Tibial artery (tissue), 4 donors: Measurements from ENCODE around the gene PTRHD1.

Experiments
- DNase-seq, 2 donors: peaks; one replicate each; pipeline ENCODE4 v3.0.0-alpha.2; 2019
- H3K27ac ChIP-seq, 2 donors: fragments of 200-600 bp; sonication (generic) in 1 of 2; 1 replicate in 1 of 2; 2 replicates in 1 of 2; pipeline ENCODE4 v1.5.1; 2018 to 2019; ENCODE audit warnings: mild to moderate bottlenecking in 1 of 2
- H3K27me3 ChIP-seq, 2 donors: fragments of 200-600 bp; sonication (generic) in 1 of 2; one replicate each; pipeline versions ENCODE4 v1.5.1 to v1.6.0; 2016 to 2019
- H3K36me3 ChIP-seq, 3 donors: fragments of 200-600 bp; sonication (generic) in 2 of 3; one replicate each; pipeline ENCODE4 v1.5.1; 2016 to 2019; ENCODE audit warnings: mild to moderate bottlenecking in 2 of 3
- H3K4me1 ChIP-seq, 4 donors: fragments of 200-600 bp; sonication (generic) in 2 of 4; 1 replicate in 3 of 4; 2 replicates in 1 of 4; pipeline ENCODE4 v1.5.1; 2016 to 2019
- H3K4me3 ChIP-seq, 2 donors: fragments of 200-600 bp; sonication (generic) in 1 of 2; 1 replicate in 1 of 2; 2 replicates in 1 of 2; pipeline ENCODE4 v1.5.1; 2018 to 2019; ENCODE audit warnings: mild to moderate bottlenecking in 2 of 2
- H3K9me3 ChIP-seq, 3 donors: fragments of 200-600 bp; sonication (generic) in 1 of 3; one replicate each; pipeline ENCODE4 v1.5.1; 2016 to 2019
- intact Hi-C: fragments of 100-400 bp; cut with DNase I; formaldehyde crosslinking; loops from one replicate; pipeline ENCODE4 v1.15.0; 2023; ENCODE audit warnings: low total_unique reads
- TF ChIP-seq, protein P1 (sequence below), 2 experiments: fragments of 200-600 bp in 1 of 2; fragments of 450-650 bp in 1 of 2; IDR thresholded peaks; one replicate each; pipeline ENCODE4 v1.5.1; 2017 to 2019; ENCODE audit warnings: antibody characterized with exemption in 2 of 2, mild to moderate bottlenecking in 1 of 2, moderate library complexity in 1 of 2

Gene PTRHD1

DNA sequence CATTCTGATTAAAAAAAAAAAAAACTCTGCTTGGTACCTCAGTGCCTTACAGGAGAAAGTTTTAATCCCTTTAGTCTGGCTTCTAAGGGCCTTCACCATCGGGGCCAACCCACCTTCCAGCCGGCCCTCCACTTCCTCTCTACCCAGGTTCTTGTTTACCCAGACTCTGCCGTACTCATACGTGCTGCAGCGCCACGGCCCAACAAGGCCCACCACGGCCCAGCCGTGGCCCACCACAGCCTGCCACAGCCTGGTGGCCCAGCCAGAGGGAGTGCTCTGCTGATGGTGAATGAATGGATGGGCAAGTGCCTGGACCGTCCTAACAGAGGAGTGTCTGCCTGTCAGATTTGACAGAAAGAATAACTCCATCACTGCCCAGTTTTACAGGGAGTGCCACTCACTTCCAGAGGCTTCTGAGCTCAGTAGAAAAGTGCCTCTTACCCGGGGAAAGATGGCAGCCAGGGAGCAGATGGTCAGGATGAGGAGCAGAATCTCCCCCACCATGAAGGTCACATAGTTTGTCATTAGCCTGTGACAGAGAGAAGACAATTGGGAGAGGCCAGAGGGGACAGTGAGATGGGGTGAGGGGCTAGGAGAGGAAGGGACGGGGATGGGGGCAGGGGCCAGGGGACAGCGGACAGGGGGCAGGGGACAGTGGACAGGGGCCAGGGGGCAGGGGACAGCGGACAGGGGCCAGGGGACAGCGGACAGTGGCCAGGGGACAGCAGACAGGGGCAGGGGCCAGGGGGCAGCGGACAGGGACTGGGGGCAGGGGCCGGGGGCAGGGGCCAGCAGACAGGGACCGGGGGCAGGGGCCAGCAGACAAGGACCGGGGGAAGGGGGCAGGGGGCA, 38.3 kb upstream of the PTRHD1 start:
- intact Hi-C loops = no loop called here
- Histone ChIP-seq H3K4me1 (peaks cover 0 to 9% (median 3%) of the 10 kb centered on the region in 4 donors), H3K27ac (no peak overlapping the region), H3K4me3 (no peak overlapping the region), H3K27me3 (no peaks in the 10 kb centered on the region), H3K9me3 (no peaks in the 10 kb centered on the region), H3K36me3 (peaks cover 9 to 56% (median 46%) of the 10 kb centered on the region in 3 donors)
- TF ChIP-seq, protein P1, sequence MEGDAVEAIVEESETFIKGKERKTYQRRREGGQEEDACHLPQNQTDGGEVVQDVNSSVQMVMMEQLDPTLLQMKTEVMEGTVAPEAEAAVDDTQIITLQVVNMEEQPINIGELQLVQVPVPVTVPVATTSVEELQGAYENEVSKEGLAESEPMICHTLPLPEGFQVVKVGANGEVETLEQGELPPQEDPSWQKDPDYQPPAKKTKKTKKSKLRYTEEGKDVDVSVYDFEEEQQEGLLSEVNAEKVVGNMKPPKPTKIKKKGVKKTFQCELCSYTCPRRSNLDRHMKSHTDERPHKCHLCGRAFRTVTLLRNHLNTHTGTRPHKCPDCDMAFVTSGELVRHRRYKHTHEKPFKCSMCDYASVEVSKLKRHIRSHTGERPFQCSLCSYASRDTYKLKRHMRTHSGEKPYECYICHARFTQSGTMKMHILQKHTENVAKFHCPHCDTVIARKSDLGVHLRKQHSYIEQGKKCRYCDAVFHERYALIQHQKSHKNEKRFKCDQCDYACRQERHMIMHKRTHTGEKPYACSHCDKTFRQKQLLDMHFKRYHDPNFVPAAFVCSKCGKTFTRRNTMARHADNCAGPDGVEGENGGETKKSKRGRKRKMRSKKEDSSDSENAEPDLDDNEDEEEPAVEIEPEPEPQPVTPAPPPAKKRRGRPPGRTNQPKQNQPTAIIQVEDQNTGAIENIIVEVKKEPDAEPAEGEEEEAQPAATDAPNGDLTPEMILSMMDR (IDR thresholded peaks at IDR 0.05) = no peak
- peak in 1 of 2 donors; percentile 53 for DNase-seq

DNA sequence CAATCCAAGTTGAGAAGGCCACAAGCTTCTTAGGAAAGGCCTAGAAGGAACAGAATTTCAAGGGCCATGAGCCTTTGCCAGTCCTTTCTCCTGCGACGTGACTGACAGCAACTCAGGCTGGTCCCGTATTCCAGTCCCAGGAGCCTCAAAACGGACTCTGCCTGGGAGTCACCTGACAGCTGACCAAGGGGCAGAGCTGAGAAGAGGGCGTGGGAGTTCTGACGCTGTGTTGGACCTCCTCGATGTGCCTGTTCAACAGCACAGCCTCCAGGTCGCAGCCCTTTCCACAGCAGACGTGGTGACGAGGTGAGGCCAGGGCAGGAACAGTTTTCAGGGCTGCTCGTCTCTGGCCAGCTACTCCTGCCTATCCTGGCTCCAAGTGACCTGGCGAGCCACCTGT, 37.6 kb upstream of the PTRHD1 start:
- peaks cover 9 to 56% (median 42%) of the 10 kb centered on the region in 3 donors for H3K36me3 ChIP-seq
- no peak overlapping the region for H3K27ac ChIP-seq
- H3K27me3 ChIP-seq = no peaks in the 10 kb centered on the region
- intact Hi-C loops = no loop called here
- TF ChIP-seq, protein P1 (IDR thresholded peaks at IDR 0.05) = no peak
- no peak overlapping the region for H3K4me3 ChIP-seq
- no peaks in the 10 kb centered on the region for H3K9me3 ChIP-seq
- H3K4me1 ChIP-seq = peaks cover 0 to 9% (median 3%) of the 10 kb centered on the region in 4 donors
- DNase-seq = peak in 1 of 2 donors; percentile 37

DNA sequence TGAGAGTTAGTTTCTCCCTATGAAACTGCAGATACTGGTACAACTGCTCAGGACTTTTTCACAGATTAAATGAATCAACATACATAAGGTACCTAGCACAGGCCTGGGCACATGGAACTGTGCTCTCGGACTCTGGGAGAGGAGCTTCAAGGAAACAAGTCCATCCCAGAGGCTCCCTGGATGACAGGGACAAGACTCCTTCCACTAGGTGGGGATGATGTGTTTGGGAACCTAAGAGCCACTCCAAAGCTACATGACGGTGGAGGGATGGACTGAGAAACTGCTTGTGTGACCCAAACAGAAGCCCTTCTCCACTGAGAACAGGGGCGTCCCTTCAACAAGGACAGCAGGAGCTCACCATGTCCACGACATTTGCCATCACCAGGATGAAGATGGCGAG, 37.2 kb upstream of the PTRHD1 start:
- DNase-seq = peak in 1 of 2 donors; percentile 44
- TF ChIP-seq, protein P1 (IDR thresholded peaks at IDR 0.05) = no peak
- Histone ChIP-seq H3K9me3 (no peaks in the 10 kb centered on the region), H3K27ac (no peak overlapping the region), H3K4me1 (peaks cover 0 to 9% (median 3%) of the 10 kb centered on the region in 4 donors), H3K4me3 (no peak overlapping the region), H3K27me3 (no peaks in the 10 kb centered on the region), H3K36me3 (peaks cover 9 to 55% (median 42%) of the 10 kb centered on the region in 3 donors)
- intact Hi-C loops = no loop called here

DNA sequence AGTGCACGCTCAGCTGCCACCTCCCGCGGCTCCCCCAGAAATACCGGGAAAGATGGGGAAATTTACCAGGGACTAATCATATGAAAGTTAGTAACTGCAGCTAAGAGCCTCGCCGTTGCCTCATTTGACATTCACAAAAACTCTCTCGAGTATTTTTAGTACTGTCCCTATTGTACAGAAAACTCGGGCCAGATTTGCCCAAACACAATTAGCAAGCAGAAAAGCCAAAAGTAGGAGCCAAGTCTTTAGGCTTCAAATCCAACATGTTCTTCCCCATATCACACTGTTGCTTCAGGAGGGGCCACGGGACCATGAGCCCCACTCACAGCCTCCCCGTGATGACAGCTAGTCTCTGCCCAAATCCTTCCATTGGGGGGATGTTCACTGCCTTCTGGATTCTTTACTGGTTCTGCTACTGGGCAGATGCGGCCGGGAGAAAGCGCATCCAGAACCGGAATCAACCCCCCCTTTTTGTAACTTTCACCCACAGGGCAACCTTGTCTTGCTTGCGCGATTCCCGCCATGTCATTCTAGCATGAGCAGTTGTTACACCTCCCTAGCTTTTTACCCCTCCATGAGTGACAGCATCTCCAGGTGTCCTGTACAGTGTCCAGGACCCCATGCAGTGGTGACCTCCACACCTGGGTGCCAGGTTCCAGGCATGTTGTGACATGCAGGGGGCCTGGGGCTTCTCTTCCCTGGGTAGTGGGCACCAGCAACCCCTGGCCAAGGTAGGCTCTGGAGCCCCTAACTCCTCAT, 35.2 kb upstream of the PTRHD1 start:
- Histone ChIP-seq H3K9me3 (no peaks in the 10 kb centered on the region), H3K36me3 (peaks cover 0 to 44% (median 34%) of the 10 kb centered on the region in 3 donors), H3K27ac (no peak overlapping the region), H3K27me3 (no peaks in the 10 kb centered on the region), H3K4me3 (no peak overlapping the region), H3K4me1 (peaks cover 0 to 9% (median 3%) of the 10 kb centered on the region in 4 donors)
- DNase-seq = peak in 1 of 2 donors; percentile 62
- intact Hi-C loops = no loop called here
- TF ChIP-seq, protein P1 (IDR thresholded peaks at IDR 0.05) = no peak

DNA sequence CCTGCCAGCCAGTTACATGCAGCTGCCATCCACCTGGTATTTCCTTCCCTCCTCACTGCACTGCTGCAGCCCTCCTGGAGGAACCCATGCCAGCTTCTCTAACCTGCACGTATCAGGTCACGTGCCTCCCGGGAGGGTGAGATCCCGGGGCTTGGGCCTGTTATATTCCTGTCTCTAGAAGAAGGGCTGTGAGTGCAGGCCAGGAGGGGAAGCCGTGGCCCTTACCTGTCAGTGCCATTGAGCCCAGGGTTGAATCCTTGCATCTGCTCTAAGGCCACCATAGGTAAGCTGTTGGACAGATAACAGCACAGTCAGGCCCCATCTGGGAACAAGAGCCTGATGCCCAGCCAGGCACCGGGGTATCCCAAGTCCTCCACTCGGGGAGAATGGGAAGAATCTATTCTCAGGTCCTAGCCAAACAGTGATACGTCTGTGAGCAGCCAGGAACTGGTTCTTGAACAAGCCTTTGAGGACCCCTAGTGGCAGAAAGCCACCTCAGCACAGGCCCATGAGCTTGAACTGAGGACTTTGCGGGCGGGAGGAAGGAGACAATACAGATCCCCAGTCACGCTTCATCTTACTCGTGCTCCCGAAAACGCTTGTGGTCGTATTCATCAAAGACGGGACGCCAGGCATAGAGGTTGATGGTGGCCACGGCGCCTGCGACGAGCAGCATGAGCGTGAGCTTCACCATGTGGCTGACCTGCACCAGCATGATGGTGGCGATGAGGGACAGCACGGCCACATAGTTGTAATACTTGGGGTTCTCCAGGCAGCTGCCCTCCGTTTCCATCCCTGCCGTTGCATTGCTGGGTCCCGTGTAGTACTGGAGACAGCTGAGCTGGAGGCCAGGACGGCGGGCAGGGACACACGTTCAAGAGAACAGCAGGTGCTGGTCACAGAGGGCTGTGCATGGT, 34.4 kb upstream of the PTRHD1 start:
- Histone ChIP-seq H3K9me3 (no peaks in the 10 kb centered on the region), H3K4me1 (peaks cover 0 to 9% (median 3%) of the 10 kb centered on the region in 4 donors), H3K4me3 (no peak overlapping the region), H3K36me3 (peaks cover 5 to 47% (median 38%) of the 10 kb centered on the region in 3 donors), H3K27me3 (no peaks in the 10 kb centered on the region), H3K27ac (no peak overlapping the region)
- intact Hi-C loops = loop anchor here (2.0 kb wide), 1 partner anchor 419 kb away; no protein-coding TSS in a partner anchor
- TF ChIP-seq, protein P1 (IDR thresholded peaks at IDR 0.05) = peak; percentile 84 to 91
- peak; percentile 82 to 86 for DNase-seq
